ENCODE measurements around the gene DCLK1.

DNA sequence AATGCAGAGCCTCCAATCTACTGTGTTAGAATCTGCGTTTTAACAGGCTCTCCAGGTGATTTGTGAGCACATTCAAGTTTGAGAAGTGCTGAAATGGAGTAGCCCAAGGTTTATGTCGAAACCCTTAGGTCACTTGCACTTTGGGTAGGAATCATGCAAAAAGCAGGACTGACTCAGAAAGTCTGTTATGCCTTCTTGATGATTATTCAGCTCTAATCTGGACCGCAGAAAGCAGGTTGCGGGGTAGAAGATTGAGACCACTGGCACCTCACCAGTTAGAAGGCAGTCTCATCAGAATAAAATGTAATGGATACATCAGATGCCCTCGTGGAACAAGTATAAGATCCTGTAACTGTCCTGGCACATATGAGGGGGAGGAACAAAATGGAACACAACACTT lies 326.3 kb downstream of the DCLK1 start:
- TF ChIP-seq, protein P1, sequence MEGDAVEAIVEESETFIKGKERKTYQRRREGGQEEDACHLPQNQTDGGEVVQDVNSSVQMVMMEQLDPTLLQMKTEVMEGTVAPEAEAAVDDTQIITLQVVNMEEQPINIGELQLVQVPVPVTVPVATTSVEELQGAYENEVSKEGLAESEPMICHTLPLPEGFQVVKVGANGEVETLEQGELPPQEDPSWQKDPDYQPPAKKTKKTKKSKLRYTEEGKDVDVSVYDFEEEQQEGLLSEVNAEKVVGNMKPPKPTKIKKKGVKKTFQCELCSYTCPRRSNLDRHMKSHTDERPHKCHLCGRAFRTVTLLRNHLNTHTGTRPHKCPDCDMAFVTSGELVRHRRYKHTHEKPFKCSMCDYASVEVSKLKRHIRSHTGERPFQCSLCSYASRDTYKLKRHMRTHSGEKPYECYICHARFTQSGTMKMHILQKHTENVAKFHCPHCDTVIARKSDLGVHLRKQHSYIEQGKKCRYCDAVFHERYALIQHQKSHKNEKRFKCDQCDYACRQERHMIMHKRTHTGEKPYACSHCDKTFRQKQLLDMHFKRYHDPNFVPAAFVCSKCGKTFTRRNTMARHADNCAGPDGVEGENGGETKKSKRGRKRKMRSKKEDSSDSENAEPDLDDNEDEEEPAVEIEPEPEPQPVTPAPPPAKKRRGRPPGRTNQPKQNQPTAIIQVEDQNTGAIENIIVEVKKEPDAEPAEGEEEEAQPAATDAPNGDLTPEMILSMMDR (IDR thresholded peaks at IDR 0.05; ENCODE audit: low read depth, low read length, missing input control) = no peak
- TF ChIP-seq, protein P2, sequence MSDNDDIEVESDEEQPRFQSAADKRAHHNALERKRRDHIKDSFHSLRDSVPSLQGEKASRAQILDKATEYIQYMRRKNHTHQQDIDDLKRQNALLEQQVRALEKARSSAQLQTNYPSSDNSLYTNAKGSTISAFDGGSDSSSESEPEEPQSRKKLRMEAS (IDR thresholded peaks at IDR 0.05) = no peak
- TF ChIP-seq, protein P3, sequence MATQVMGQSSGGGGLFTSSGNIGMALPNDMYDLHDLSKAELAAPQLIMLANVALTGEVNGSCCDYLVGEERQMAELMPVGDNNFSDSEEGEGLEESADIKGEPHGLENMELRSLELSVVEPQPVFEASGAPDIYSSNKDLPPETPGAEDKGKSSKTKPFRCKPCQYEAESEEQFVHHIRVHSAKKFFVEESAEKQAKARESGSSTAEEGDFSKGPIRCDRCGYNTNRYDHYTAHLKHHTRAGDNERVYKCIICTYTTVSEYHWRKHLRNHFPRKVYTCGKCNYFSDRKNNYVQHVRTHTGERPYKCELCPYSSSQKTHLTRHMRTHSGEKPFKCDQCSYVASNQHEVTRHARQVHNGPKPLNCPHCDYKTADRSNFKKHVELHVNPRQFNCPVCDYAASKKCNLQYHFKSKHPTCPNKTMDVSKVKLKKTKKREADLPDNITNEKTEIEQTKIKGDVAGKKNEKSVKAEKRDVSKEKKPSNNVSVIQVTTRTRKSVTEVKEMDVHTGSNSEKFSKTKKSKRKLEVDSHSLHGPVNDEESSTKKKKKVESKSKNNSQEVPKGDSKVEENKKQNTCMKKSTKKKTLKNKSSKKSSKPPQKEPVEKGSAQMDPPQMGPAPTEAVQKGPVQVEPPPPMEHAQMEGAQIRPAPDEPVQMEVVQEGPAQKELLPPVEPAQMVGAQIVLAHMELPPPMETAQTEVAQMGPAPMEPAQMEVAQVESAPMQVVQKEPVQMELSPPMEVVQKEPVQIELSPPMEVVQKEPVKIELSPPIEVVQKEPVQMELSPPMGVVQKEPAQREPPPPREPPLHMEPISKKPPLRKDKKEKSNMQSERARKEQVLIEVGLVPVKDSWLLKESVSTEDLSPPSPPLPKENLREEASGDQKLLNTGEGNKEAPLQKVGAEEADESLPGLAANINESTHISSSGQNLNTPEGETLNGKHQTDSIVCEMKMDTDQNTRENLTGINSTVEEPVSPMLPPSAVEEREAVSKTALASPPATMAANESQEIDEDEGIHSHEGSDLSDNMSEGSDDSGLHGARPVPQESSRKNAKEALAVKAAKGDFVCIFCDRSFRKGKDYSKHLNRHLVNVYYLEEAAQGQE (IDR thresholded peaks at IDR 0.05) = no peak
- TF ChIP-seq EGR1 (IDR thresholded peaks at IDR 0.05; ENCODE audit: low read depth in 2 of 2) = no peak
- no peak for TF ChIP-seq TAF1 (conservative IDR thresholded peaks at IDR 0.05)
- TF ChIP-seq SP1 (IDR thresholded peaks at IDR 0.05) = no peak
- no peak for TF ChIP-seq YY1 (IDR thresholded peaks at IDR 0.05)
- TF ChIP-seq RAD21 (IDR thresholded peaks at IDR 0.05) = no peak
- no peak for TF ChIP-seq GABPA (IDR thresholded peaks at IDR 0.05 in 1 of 2, conservative IDR thresholded peaks at IDR 0.05 in 1 of 2)
- TF ChIP-seq, protein P4, sequence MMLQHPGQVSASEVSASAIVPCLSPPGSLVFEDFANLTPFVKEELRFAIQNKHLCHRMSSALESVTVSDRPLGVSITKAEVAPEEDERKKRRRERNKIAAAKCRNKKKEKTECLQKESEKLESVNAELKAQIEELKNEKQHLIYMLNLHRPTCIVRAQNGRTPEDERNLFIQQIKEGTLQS (IDR thresholded peaks at IDR 0.05) = no peak
- TF ChIP-seq HNF4G (IDR thresholded peaks at IDR 0.05) = no peak
- TF ChIP-seq, protein P5, sequence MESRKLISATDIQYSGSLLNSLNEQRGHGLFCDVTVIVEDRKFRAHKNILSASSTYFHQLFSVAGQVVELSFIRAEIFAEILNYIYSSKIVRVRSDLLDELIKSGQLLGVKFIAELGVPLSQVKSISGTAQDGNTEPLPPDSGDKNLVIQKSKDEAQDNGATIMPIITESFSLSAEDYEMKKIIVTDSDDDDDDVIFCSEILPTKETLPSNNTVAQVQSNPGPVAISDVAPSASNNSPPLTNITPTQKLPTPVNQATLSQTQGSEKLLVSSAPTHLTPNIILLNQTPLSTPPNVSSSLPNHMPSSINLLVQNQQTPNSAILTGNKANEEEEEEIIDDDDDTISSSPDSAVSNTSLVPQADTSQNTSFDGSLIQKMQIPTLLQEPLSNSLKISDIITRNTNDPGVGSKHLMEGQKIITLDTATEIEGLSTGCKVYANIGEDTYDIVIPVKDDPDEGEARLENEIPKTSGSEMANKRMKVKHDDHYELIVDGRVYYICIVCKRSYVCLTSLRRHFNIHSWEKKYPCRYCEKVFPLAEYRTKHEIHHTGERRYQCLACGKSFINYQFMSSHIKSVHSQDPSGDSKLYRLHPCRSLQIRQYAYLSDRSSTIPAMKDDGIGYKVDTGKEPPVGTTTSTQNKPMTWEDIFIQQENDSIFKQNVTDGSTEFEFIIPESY (IDR thresholded peaks at IDR 0.05) = no peak
